Activated CD8-positive, alpha-beta memory T cell treated with anti-CD3 and anti-CD28 coated beads, Interleukin-2, amount 50 U/mL, for 4 hours (primary cell): ENCODE measurements around the gene CAMK2D.

Source experiments
- DNase-seq: peaks from one replicate; pipeline ENCODE4 v3.0.0-alpha.2; 2020

CAMK2D gene

DNA sequence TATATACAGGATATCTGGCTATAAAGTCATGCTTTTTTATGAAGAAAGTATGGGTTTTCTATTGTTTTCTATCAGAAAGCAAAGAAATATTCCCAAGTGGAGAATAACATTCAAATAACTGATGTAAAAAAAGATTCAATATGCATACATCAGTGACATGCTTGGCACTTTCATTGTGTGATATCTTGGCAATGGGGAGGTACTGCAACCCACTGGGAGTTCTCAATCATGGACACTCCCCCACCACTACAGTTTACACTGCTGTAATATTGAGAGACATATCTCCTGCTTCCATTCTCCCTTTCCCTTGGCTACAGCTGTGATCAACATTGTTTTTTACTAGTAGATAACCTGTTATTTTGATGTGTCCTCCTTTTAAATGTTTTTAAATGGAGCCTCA is 257.8 kb downstream of the CAMK2D start:
- DNase-seq, result no peak

DNA sequence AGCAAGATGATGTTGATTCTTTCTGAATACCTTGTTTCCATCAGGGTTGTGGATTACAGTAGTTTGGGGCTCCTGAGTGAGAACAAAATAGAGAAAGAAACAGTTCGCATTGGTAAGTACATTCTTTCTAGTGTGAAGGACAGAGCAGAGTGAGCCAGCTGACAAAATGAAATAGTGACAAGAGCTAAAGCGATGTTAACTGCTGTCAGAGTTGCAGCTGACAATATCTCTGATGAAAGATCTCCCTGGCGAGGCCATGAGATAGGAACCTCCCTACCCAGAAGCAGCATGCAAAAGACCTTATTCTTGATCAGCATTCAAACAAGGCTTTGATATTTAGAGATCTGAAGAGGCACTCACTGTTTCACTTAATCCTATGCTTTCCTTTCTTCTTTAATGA is 258.6 kb downstream of the CAMK2D start:
- no peak for DNase-seq

DNA sequence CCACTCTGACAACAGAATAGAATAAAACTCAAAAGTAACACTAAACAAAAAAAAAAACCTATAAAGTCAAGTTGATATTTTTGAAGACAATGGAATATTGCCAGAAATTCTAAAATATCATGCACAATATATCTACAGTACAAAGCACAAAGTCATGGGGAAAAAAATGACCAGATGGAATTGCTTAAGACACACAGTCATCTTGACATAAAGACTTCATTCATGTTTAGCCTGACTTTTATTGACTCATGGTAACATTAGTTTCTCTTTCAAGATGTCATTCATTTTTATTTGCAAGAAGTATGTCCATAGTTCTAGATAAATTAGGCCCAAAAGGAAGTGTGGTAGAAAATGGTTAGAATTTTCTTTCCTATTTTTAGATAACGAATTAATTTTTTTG is 259.1 kb downstream of the CAMK2D start:
- DNase-seq, result no peak

DNA sequence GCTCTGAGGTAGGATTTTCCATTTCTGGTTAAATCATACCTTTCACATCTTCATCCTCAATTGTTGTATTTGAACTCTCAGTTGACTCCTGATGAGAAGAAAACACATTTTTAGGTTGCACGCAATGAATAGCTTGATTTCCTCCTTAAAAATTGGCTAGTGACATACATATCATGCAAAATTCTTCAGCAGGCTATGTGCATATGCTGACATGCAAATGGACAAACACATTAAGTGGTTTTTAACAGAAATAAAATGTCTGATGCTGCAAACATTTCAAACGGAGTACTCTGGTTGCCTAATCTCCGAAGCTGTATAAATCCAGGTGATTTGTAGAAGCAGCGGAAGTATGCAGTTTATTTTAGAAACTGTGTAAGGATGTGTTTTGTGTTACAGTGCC is 261.1 kb downstream of the CAMK2D start:
- DNase-seq, result no peak

DNA sequence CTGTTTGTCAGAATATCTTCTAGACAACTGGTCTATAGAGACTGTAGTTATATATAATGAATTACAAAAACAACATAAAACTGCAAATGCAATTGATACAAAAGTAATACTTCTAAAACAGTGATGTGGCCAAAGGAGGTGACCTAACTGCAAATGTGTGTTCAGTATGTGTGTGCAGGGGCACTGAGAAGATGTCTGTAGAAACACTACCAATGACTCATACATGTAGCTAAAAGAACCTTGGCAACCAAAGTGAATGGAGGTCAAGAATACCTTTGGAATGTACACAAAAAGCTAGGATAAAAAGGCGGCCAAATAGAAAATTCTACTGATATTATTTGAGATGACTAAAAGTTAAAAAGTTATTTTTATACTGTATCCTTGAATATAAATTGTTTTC is 261.8 kb downstream of the CAMK2D start:
- DNase-seq, result no peak

DNA sequence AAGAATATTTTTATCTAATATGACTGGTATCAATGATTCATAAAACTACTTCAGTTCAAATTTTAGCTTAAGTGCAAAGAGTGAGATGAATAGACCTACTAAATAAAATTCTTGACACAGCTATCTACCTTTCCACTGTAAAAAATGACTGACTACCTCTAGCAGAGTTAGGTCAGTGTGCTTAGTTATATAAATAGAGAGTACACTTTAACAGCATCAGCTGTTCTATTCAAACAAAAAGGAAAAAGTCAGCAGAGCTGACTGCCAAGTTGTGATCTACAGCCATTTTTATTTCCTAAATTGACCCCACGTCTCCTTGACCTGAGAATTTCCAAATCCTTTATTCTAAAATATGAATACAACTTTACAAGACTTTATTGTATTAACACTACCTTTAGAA is 262.4 kb downstream of the CAMK2D start:
- DNase-seq, result no peak

DNA sequence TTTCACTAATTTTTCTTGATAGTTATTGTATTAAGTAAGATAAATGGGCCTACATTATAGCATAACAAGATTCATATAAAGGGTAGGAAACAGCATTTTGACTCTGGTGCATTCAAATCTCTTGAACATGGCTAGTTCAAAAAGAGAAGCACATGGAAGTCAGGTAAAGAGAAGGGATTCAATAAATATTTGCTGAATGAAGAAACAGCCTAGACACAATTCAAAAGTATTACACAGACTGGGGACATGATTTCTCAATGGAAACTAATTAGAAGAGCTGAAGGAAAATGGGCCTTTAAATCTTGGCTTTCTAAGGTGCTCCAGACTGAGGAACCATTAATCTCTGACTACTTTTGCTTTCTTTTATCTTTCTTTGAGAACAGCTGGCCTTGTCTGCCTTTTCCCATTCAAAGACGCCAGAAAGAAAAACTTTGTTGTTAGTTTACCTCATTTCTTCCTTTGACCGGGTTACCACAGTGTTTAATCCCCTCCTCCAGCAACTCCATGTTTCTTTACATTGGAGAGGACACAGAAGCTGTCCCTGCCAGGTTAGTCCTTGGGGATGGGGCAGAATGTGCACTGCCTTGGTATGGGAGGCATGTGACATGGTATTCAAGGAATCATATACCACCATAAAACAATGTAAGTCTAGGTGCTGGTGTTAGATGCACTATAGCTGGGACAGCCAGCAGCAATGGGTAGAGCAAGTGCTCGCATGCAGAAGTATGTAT is 264.2 kb downstream of the CAMK2D start:
- DNase-seq, result no peak

DNA sequence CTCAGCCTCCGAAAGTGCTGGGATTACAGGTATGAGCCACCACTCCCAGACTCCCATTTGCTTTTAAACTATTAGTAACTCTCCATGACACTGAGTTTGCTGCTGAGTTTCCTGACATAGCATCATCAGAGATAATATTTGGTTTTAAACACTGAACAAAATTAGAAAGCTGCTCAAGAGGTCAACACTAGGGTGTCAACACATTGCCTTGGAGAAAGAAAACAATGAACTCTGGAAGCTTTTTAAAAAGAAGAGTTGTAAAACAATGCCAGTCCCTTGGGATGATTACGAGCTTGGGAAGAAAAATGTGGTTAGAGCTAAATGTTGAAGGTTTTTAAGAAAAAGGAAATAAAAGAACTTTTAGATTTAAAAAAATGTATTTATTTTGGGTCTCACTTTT is 264.8 kb downstream of the CAMK2D start:
- no peak for DNase-seq

DNA sequence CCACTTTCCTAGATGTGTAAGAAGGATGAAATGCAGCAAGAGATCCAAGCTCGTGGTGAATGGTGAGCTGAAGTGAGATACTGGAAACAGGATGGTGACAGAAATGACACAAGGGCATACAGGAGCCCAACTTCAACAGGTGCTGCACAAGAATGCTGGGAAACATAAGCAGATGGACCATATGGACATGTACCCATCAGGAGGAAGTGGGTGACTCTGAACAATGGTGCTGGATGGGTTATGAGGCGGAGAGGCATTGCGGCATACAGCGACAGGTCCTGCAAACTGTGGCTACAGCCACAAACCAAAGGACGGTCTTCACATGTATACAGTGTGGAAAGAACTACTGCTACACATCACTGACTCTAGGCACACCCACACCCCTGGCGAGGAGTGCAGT is 265.7 kb downstream of the CAMK2D start:
- DNase-seq, result no peak

DNA sequence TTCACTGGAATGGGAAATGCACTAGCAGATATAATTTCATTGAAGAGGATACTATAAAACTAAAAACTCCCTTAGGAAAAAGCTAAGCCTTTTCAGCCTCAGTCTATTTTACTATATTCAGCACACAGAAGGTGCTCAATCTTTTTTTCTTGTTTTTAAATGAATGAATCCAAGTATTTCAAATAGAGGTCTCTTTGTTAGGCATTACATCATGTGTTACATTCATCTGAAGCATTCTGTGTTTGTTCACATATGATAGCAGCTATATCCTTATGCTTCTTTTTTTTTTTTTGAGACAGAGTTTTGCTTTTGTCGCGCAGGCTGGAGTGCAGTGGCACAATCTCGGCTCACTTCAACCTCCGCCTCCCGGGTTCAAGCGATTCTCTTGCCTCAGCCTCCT is 278.4 kb downstream of the CAMK2D start:
- DNase-seq, result no peak

DNA sequence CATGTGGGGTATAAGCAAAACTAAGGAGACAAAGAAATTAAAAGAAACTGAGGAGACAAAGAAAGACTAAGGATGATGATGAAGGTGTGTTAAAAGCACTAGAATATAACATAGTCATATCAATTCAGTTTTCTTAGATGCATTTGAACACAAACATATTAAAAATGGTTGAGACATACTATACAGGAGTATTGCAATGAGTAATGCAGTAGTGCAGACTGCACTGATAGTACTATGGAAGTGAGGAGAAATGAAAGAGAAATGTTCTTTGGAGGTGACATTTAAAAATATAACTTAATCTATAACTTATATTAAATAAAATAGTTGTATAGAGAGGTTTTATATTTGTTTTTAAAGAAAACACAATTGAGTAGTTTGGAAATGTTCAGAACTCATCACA is 279.2 kb downstream of the CAMK2D start:
- DNase-seq, result no peak

DNA sequence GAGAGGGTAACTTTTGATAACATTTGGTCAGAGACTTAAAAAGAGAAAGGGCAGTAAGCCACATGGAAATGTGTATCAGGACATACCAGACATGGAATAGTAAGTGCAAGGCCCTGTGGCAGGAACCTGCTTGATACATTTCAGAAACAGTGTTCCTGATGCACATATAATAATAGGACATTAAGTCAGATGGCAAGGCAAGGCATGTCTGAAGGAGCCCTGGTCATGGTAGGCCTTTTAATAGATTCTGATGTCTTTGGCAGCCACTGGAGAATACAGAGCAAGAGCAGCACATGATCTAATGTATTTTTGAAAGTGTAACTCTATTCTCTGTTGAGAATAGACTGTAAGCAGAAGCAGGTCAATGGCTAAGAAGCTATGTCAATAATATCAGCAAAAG is 279.7 kb downstream of the CAMK2D start:
- no peak for DNase-seq

DNA sequence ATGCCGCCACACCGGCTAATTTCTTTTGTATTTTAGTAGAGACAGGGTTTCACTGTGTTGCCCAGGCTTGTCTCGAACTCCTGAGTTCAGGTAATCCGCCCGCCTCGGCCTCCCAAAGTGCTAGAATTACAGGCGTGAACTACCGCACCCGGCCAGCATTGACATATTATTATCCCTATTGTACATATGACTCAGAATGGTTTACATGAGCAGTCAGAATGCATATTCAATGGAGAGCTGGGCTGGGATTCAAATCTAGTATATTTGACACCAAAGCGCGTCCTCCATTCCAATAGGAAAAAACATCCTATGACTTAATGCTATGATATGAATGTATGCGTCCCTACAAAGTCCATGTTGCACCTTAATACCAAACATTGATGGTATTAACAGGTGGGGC is 281.4 kb downstream of the CAMK2D start:
- no peak for DNase-seq

DNA sequence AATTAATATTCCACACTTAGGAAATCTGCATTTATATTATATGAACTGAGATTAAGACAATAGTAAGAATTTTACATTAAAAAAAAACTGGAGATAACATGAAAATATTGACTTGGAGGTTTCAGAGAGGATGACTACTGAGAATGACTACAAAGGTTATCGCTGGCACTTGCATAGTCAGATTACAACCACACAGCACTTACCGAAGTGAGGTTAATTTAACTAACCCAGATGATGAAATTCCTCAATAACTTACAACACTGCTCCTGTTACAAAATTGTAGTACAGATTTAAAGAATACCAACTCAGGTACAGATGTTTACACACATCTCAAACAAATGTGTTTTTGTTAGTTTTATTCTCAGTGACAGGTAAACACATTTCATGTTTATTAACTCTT is 283.5 kb downstream of the CAMK2D start:
- no peak for DNase-seq

DNA sequence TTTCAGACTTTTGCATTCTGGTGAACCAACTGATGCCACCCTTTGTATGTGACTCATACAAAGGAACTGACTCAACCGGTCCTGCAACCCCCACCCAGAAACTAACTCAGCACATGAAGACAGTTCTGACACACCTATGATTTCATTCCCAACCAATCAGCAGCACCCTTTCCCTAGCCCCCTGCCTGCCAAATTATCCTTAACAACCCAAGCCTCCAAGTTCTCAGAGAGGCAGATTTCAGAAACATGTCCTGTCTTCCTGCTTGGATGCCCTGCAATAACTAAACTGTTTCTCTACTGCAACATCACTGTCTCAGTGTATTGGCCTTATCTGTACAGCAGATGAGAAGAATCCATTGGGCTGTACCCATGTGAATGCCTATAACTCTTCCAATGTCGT is 284.7 kb downstream of the CAMK2D start:
- DNase-seq, result no peak

DNA sequence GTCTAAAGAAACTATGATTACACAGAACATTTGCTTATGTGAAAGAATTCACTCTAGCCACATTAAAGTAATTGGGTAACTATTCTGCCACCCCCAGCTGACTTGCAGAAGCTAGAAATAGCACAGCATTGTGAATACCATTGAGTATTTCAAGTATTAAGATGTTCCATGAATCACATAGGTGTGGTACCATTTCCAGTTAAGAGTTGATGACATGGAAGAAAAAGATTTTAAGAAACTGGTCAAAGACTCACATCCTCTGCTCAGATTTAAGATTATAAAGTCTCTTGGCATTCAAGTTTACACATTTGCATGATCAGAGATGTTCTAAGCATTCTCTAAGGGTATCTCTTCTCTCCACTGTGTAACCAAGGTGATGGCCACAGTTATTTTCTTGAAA is 287.5 kb downstream of the CAMK2D start:
- DNase-seq, result no peak

DNA sequence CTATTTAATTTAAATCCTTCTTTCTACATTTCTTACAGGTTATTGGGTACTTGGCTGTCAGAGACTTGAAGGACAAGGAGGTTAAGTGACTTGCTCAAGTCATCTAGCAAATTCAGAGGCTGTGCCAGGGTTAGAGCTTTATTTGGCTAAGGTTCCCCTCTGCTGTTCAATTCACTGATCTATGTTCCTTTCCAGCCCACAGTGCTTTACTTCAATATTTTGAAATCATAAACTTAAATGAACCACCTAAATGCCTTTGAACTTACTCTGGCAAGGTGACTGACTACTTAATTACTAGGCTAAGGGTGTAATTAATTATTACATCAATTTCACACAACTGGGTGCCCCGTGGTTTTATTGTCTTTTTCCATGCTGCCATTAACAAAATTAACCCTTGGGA is 288.7 kb downstream of the CAMK2D start:
- no peak for DNase-seq

DNA sequence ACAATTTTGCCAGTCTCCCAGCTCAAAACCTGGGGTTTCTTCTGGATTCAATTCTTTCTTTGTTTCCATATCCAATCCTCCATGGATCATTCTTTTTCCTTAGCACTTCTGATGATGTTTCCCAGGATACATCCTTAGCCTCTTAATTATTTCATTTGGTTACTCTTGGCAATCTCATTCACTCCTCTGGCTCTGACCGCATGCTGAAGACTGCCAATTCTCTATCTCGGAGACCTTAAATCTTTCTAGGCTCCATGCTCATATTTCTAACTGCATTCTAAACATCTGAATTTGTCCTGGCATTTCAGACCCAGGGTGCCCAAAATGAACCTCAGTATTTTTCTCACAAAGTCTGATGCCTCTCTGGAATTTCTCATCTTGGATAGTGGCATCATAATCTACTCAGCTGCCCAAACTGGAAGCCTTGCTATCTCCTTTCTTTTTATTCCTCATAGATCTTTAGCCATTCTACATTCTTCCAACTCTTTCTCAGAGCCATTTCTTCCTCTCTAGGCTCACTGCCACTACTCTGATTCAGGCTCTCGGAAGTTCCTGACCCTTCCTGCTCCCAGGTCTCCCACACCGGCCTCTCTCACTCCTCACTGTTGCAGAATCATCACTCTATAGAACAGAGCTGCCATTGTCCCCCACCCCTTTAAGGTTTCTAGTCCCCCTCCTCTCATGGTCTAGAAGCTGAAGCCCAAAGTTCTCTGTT is 290.2 kb downstream of the CAMK2D start:
- DNase-seq, result no peak

DNA sequence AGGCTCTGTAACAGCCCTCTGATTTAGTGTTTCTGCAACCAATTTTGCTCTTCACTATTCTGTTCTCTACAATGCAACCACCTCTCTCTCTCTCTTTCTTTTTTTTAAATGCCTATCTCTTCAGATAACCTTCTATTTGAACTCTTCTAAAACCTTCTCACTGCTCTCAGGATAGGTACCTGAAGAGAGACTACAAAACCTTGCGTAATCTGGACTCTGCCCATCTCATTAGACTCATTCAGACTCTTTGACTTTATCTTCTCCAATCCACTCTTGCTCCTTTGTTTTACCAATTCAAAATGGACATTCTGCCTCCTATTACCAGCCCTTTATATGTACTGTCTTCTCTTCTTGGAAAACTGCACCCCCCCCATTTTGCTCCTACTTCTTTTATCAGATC is 291.6 kb downstream of the CAMK2D start:
- DNase-seq, result no peak

DNA sequence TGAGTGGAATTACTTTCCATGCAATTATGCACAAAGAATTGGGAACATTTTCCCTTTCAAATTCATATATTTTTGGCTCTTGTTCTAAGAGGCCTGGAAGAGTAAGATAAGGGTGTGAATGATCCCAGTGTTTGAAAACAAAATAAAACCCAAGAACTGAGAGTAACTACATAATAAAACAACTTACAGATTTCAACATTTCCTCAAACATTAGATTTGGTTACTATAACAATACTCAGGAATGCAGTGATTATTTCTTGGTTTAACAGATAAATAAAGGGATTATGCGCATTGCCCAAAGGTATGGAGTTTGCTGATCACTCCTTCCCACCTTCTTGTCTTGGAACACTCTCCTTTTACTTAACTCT is 292.5 kb downstream of the CAMK2D start:
- DNase-seq, result no peak

DNA sequence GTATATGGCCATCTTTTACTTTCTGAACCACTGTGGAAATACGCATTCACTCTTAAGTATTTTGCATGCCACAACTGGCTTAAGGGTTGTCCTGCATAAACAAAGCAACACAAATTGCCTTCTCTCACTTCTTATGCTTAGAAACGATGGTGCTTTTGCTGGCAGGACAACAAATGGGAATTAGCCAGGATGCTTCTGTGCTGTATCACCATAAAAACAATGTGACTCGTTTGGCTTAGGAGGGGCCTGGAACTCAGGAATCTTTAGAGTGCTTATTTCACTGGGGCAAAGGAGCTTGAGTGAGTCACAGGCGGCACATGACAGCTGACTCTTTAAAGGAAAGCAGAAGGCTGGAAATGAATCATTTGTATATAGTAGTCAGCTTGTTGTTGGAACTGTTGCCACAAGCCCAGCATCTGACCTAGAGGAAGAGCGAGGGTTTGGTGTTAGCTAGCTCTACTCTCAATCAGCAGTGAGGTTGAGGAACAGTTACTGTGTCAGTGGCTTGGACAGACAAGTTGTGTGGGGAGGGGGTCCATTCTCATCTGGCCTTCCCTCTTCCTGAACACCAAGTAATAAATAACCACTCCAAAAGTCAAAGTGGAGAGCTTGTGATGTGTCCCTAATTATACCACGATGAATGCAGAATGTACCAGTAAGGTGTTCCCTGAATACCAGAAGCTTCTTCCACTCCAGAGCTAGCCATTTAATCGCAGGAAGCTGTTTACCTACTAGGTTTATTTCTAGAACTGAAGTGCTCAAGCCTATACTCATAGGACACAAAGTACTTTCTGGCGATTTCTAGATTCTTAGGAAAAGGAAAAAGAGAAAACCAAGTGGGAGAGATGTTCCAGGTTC is 293.1 kb downstream of the CAMK2D start:
- DNase-seq, result no peak

DNA sequence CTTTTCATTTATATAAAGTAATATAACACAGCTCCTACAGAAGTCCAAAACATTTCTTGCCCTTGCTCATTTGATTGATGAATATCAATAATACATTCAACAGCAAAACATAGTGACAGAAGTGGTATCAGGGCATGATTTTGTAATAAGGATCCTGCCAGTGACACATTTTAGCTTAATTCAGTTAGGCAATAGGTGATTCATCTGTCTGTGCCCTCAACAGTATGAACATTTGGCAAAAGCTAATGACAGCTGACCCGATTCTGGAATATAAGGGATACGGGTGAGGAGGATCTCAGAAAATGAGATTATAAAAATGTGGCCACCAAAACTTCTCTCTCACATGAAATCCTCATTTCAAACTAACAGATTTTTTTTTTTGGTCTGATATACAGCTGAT is 294.0 kb downstream of the CAMK2D start:
- DNase-seq, result no peak

DNA sequence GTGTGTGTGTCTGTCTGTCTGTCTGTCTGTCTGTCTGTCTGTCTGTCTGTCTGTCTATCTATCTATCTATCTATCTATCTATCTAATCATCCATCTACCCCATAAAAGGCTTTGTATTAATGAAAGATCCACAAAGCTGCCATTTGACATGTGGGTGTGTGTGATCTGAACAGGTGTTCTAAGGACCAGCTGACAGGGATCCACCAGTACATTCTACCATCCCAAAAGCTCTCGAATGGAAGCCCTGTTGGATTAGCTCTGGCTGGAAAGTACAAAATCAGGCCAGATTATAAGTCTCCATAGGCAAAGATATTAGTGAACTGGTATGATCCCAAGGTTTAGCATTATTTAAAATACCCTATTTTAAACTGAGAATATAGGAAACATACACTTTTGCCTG is 299.3 kb downstream of the CAMK2D start:
- no peak for DNase-seq

DNA sequence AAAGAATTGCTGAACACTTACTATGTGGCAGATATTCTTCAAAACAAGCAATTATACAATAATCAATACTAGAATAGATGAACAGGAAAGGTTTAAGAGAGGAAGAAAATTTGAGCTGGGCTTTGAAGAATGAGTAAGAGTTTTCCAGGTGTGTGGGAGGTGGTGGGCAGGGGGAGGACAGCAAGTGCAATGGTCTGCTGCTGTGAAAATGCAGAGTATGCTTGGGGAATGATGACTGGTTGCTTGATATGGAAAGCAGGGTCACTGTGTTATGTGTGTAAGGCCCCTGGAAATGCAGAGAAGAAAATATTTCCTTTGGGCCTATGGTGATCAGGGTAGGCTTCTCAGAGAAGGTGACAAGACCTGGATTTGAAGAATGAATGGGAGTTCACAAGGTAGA is 300.3 kb downstream of the CAMK2D start:
- DNase-seq, result no peak
